Measurements from ENCODE around the gene TDRD9. TPM values are rescaled to one million over a fixed set of nuclear protein-coding genes. Genes with fewer than 3 reads are reported as not detected.

The TDRD9 gene
- total and polyA plus RNA-seq, 2 of the 4 experiments (the other 2 are of a cell fraction) = 0.07 to 0.18 TPM

GRCh38 chr14:104078031-104078455 lies 149.8 kb downstream of the TDRD9 start:
- H2AK9ac ChIP-seq (replicated peaks; ENCODE audit: low read depth, low read length, poor library complexity) = no peak overlapping the region
- in situ Hi-C loops (cut with MboI; ENCODE audit: low sequenced_read_pairs) (loop anchor here (25.0 kb wide), 2 partner anchors 484 to 559 kb away; no protein-coding TSS in a partner anchor), dilution Hi-C loops (cut with HindIII; ENCODE audit: low sequenced_read_pairs, unreplicated experiment) (no loop called here), intact Hi-C loops (cut with micrococcal nuclease) (loop anchor here (1.0 to 10.0 kb wide), 3 partner anchors 273 to 562 kb away; no protein-coding TSS in a partner anchor)
- no peak overlapping the region for H4K91ac ChIP-seq (ENCODE audit: insufficient read depth, low read depth, low read length)
- H3K4me3 ChIP-seq (ENCODE audit: insufficient read depth, low read depth, low read length) = no peak overlapping the region
- DNase-seq (peak; percentile 80), ATAC-seq (ENCODE audit: low read depth) (peak; percentile 100)
- no peak overlapping the region for H2AK5ac ChIP-seq (ENCODE audit: low read depth, low read length)
- H3K36me3 ChIP-seq (ENCODE audit: control insufficient read depth, insufficient read depth, low read length) = no peaks in the 10 kb centered on the region
- H4K8ac ChIP-seq (ENCODE audit: low read depth in 2 of 2, low read length in 2 of 2) = no peak overlapping the region
- H2AFZ ChIP-seq (replicated peaks; ENCODE audit: low read length, poor library complexity) = peak overlapping the region; percentile 64
- TF ChIP-seq NFE2L2 (IDR thresholded peaks at IDR 0.05; ENCODE audit: low read depth, low read length) (no peak), RAD21 (IDR thresholded peaks at IDR 0.05; ENCODE audit: low read length) (peak; percentile 79), CEBPB (IDR thresholded peaks at IDR 0.05; ENCODE audit: low read depth, low read length) (peak; percentile 70; the same call in 1 of the 2 replicates), CTCF (conservative IDR thresholded peaks at IDR 0.05; ENCODE audit: low read depth, low read length) (peak; percentile 100), MXI1 (IDR thresholded peaks at IDR 0.05; ENCODE audit: borderline replicate concordance, low read depth, low read length) (no peak), FOS (IDR thresholded peaks at IDR 0.05; ENCODE audit: low read depth, low read length) (no peak), MAFK (IDR thresholded peaks at IDR 0.05; ENCODE audit: low read depth, low read length) (no peak; the same call in 1 of the 2 replicates), USF2 (IDR thresholded peaks at IDR 0.05; ENCODE audit: low read depth, low read length) (no peak), RCOR1 (IDR thresholded peaks at IDR 0.05; ENCODE audit: insufficient replicate concordance, low read length) (no peak), SMC3 (IDR thresholded peaks at IDR 0.05; ENCODE audit: low read depth, low read length) (peak; percentile 83), RFX5 (IDR thresholded peaks at IDR 0.05; ENCODE audit: low read depth, low read length) (no peak), MAZ (IDR thresholded peaks at IDR 0.05; ENCODE audit: borderline replicate concordance, low read depth, low read length) (0 out of 2 replicates have a peak, but pooled peaks have one; percentile 18), ELK1 (IDR thresholded peaks at IDR 0.05; ENCODE audit: borderline replicate concordance, low read depth, low read length) (no peak), CHD1 (IDR thresholded peaks at IDR 0.05; ENCODE audit: low read depth, low read length) (no peak), BHLHE40 (IDR thresholded peaks at IDR 0.05; ENCODE audit: low read depth, low read length) (no peak), POLR2A (IDR thresholded peaks at IDR 0.05; ENCODE audit: low read depth, low read length) (no peak)
- H3K79me1 ChIP-seq (ENCODE audit: low read depth in 1 of 2, low read length in 2 of 2) = no peaks in the 10 kb centered on the region
- H3K27ac ChIP-seq (ENCODE audit: insufficient read depth, low read length) = no peak overlapping the region
- no peak overlapping the region for H3K23ac ChIP-seq (ENCODE audit: low read depth, low read length)
- no peak overlapping the region for H4K5ac ChIP-seq (ENCODE audit: low read depth, low read length)
- H4K20me1 ChIP-seq (ENCODE audit: insufficient read depth, low read length) = no peaks in the 10 kb centered on the region
- no TSS peak for BruUV-seq (replicated peaks)
- CTCF ChIA-PET = interaction anchor here (0.6 to 1.1 kb wide), 11 partner anchors 9 to 680 kb away, joined by 3 to 7 read pairs (median 3); no protein-coding TSS in a partner anchor
- 0% methylated on average over 4 of the region's 7 CpGs; no CpG with 5 or more reads in 1 of the 2 experiments for WGBS, 2 experiments (ENCODE audit: extremely low coverage in 2 of 2, insufficient read length in 1 of 2)
- no peak overlapping the region for H2BK15ac ChIP-seq (ENCODE audit: low read depth, low read length)
- no peak overlapping the region for H3K4ac ChIP-seq (ENCODE audit: low read depth, low read length)
- no peak overlapping the region for H3K18ac ChIP-seq (ENCODE audit: low read depth, low read length)
- H3K4me1 ChIP-seq (ENCODE audit: control insufficient read depth, insufficient read depth, low read length) = no peaks in the 10 kb centered on the region
- H3K9me1 ChIP-seq (ENCODE audit: insufficient read depth, low read length) = no peaks in the 10 kb centered on the region
- no peak overlapping the region for H2BK120ac ChIP-seq (ENCODE audit: low read depth, low read length)
- no peak overlapping the region for H3K4me2 ChIP-seq (ENCODE audit: low read depth, low read length)
- H3K14ac ChIP-seq (replicated peaks; ENCODE audit: low read depth, low read length) = no peak overlapping the region
- H2BK20ac ChIP-seq (ENCODE audit: low read depth, low read length) = no peak overlapping the region
- H3K9me3 ChIP-seq (ENCODE audit: control insufficient read depth, insufficient read depth, low read length) = no peaks in the 10 kb centered on the region
- no peak overlapping the region for H3K56ac ChIP-seq (ENCODE audit: extremely low read depth, insufficient read depth, low read length)
- POLR2A ChIA-PET (ENCODE audit: unreplicated experiment) = no interaction called here
- no peak overlapping the region for H2BK5ac ChIP-seq (ENCODE audit: low read depth, low read length, poor library complexity, severe bottlenecking)
- H3K9ac ChIP-seq (ENCODE audit: low read depth, low read length) = no peak overlapping the region
- no peaks in the 10 kb centered on the region for H3K27me3 ChIP-seq (ENCODE audit: control insufficient read depth, insufficient read depth, low read length)

All from IMR-90 (cell line).